GM12864 (cell line): Measurements from ENCODE around the gene TNFAIP6.
A peak's percentile ranks its signal among the peaks of the same experiment; 100 is the strongest.

Experiments
- DNase-seq: peaks from one replicate; pipeline ENCODE4 v3.0.0-alpha.2; 2011; ENCODE audit warnings: low read depth
- H3K4me3 ChIP-seq: 2 replicates; pipeline ENCODE4 v1.5.1; 2011; ENCODE audit warnings: mild to moderate bottlenecking, low read depth, low read length, control low read depth
- TF ChIP-seq, protein P1 (sequence below): IDR thresholded peaks from 2 replicates; pipeline ENCODE4 v1.5.1; 2011; ENCODE audit warnings: low read depth, mild to moderate bottlenecking, moderate library complexity, low read length, control low read depth, inconsistent platforms; ENCODE audit errors: missing control alignments

Gene TNFAIP6

DNA sequence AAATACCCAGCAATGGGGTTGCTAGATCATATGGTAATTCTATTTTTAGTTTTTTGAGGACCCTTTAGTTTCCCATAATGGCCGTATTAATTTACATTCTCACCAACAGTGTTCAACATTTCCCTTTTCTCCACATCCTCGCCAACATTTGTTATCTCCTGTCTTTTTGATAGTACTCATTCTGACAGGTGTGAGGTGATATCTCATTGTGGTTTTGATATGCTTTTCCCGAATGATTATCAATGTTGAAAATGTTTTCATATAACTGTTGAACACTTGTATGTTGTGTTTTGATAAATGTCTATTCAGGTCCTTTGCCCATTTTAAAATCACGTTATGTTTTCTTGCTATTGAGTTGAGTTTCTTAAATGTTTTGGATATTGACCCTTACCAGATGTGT, 46.5 kb downstream of the TNFAIP6 start:
- TF ChIP-seq, protein P1, sequence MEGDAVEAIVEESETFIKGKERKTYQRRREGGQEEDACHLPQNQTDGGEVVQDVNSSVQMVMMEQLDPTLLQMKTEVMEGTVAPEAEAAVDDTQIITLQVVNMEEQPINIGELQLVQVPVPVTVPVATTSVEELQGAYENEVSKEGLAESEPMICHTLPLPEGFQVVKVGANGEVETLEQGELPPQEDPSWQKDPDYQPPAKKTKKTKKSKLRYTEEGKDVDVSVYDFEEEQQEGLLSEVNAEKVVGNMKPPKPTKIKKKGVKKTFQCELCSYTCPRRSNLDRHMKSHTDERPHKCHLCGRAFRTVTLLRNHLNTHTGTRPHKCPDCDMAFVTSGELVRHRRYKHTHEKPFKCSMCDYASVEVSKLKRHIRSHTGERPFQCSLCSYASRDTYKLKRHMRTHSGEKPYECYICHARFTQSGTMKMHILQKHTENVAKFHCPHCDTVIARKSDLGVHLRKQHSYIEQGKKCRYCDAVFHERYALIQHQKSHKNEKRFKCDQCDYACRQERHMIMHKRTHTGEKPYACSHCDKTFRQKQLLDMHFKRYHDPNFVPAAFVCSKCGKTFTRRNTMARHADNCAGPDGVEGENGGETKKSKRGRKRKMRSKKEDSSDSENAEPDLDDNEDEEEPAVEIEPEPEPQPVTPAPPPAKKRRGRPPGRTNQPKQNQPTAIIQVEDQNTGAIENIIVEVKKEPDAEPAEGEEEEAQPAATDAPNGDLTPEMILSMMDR = no peak
- H3K4me3 ChIP-seq = no peak overlapping the region
- DNase-seq = no peak

- H3K4me3 ChIP-seq = no peak overlapping the region
- DNase-seq = no peak
- TF ChIP-seq, protein P1 = no peak
These were observed 48.0 kb downstream of the TNFAIP6 start for GRCh38 chr2:151405376-151405775.

- H3K4me3 ChIP-seq = no peak overlapping the region
- TF ChIP-seq, protein P1 = no peak
- DNase-seq = no peak
These were observed 49.9 kb downstream of the TNFAIP6 start for GRCh38 chr2:151407281-151407680.

GRCh38 chr2:151408788-151409600, 51.6 kb downstream of the TNFAIP6 start:
- no peak for DNase-seq
- H3K4me3 ChIP-seq = peak overlapping the region; percentile 97; the same call in 1 of the 2 replicates
- TF ChIP-seq, protein P1 = no peak

GRCh38 chr2:151409601-151410484, 52.5 kb downstream of the TNFAIP6 start, which contains the start of gene RIF1:
RIF1 (plus strand) TSS chr2:151409902; CDS start chr2:151410424, 522 bp downstream.
- H3K4me3 ChIP-seq = peak within 1 kb of the TSS; percentile 97
- TF ChIP-seq, protein P1 = peak; percentile 73
- peak; percentile 44 for DNase-seq

DNA sequence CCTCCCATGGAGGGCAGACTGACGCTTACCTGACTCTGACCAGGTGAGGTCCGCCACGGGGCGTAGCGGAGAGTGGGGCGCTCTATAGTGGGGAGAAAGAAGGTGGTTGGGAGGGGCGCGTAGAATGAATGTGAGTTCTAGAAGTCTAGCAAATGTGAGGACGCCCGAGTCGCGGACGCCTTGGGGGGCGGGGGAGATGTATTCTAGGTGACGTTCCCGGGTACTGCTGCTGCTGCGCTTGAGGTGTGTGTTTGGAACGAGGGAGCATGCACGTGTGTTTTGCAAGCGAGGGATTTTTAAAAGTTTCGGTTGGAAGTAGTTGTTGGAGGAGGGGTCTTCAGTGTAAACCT, 53.1 kb downstream of the TNFAIP6 start:
- peak overlapping the region; percentile 97 for H3K4me3 ChIP-seq
- peak; percentile 16 for DNase-seq

More for the DNA sequence above, 53.1 kb downstream of the TNFAIP6 start:
- TF ChIP-seq, protein P1 = no peak
